Measurements from ENCODE around the gene KRTAP20-3. TPM values are rescaled to one million over a fixed set of nuclear protein-coding genes. Genes with fewer than 3 reads are reported as not detected.

The KRTAP20-3 gene
- total and polyA plus RNA-seq, 10 of the 15 experiments (the other 5 are each of a cell fraction or from before 2014, with no cell fraction given) = not detected

- Histone ChIP-seq H3K36me3 (ENCODE audit: control insufficient read depth in 2 of 2, insufficient read depth in 2 of 2, low read length in 1 of 2) (no peaks in the 10 kb centered on the region), H3K27me3 (replicated peaks in 1 of 2; ENCODE audit: control insufficient read depth in 2 of 2, insufficient read depth in 2 of 2, low read length in 1 of 2) (no peaks in the 10 kb centered on the region), H3K79me2 (ENCODE audit: control insufficient read depth, insufficient read depth, low read length) (no peaks in the 10 kb centered on the region), H3K4me2 (ENCODE audit: control insufficient read depth, insufficient read depth) (no peak overlapping the region), H3K4me1 (ENCODE audit: control insufficient read depth, insufficient read depth, low read length) (no peaks in the 10 kb centered on the region), H4K20me1 (ENCODE audit: control insufficient read depth, insufficient read depth) (no peaks in the 10 kb centered on the region), H2AFZ (ENCODE audit: control insufficient read depth, low read depth, low read length) (no peak overlapping the region), H3K9ac (ENCODE audit: control insufficient read depth, insufficient read depth, low read length) (no peak overlapping the region), H3K9me3 (replicated peaks; ENCODE audit: control insufficient read depth, insufficient read depth, low read length) (no peaks in the 10 kb centered on the region), H3K4me3 (no peak overlapping the region), H3K27ac (ENCODE audit: control insufficient read depth, insufficient read depth) (no peak overlapping the region)
- DNase-seq (ENCODE audit: low read depth, low spot score) (no peak), FAIRE-seq (no peak), ATAC-seq (no peak)
- no peak for TF ChIP-seq USF1 (IDR thresholded peaks at IDR 0.05; ENCODE audit: borderline replicate concordance, extremely low read length, insufficient read depth, low read depth, low read length)
- TF ChIP-seq SREBF1 (IDR thresholded peaks at IDR 0.05; ENCODE audit: low read length) = no peak
- TF ChIP-seq LARP7 (IDR thresholded peaks at IDR 0.05) = no peak
- TF ChIP-seq TARDBP (IDR thresholded peaks at IDR 0.05; ENCODE audit: borderline replicate concordance) = no peak
- TF ChIP-seq CREM (IDR thresholded peaks at IDR 0.05; ENCODE audit: low read depth) = no peak
- TF ChIP-seq SMAD1 (IDR thresholded peaks at IDR 0.05; ENCODE audit: low read depth, partially characterized antibody) = no peak
- TF ChIP-seq BMI1 (IDR thresholded peaks at IDR 0.05; ENCODE audit: borderline replicate concordance) = no peak
- TF ChIP-seq YY1 (IDR thresholded peaks at IDR 0.05; ENCODE audit: low read depth, low read length) = no peak
- TF ChIP-seq PBX3 (IDR thresholded peaks at IDR 0.05; ENCODE audit: insufficient replicate concordance, low read depth, low read length) = no peak
- TF ChIP-seq MAX (IDR thresholded peaks at IDR 0.05; ENCODE audit: low read depth, low read length) = no peak
- TF ChIP-seq ZNF24 (IDR thresholded peaks at IDR 0.05) = no peak
- TF ChIP-seq ZNF622 (IDR thresholded peaks at IDR 0.05) = no peak
- TF ChIP-seq PRDM15 (CRISPR knock-in tag; IDR thresholded peaks at IDR 0.05) = no peak
- no peak for TF ChIP-seq MTA3 (IDR thresholded peaks at IDR 0.05; ENCODE audit: borderline replicate concordance, low read length)
- TF ChIP-seq BCLAF1 (IDR thresholded peaks at IDR 0.05) = no peak
- TF ChIP-seq BACH1 (IDR thresholded peaks at IDR 0.05; ENCODE audit: borderline replicate concordance) = no peak
- no peak for TF ChIP-seq ZSCAN29 (IDR thresholded peaks at IDR 0.05)
- no peak for TF ChIP-seq POLR2AphosphoS2 (IDR thresholded peaks at IDR 0.05; ENCODE audit: low read depth, low read length)
- intact Hi-C loops (cut with micrococcal nuclease; ENCODE audit: unreplicated experiment) = no loop called here
- BruUV-seq (replicated peaks) = no TSS peak
- in situ Hi-C loops (cut with MboI) = no loop called here
- ChIA-PET SMC1A (ENCODE audit: uncharacterized antibody, unreplicated experiment) (no interaction called here), POLR2A (no interaction called here), CTCF (no interaction called here), RAD21 (ENCODE audit: unreplicated experiment) (no interaction called here)
Observed at GRCh38 chr21:30652891-30653290, 10.2 kb downstream of the KRTAP20-3 start.

Data from GM12878 (cell line).